HG03520 (cell line): ENCODE measurements around the gene AGBL5.
"Not testable (repeated sequence)": the region's sequence is repeated elsewhere in the genome, so short reads cannot be mapped to it uniquely, and the experiment has no call there.

Experiments
- ATAC-seq: cut with Tn5 transposase; IDR thresholded peaks from one replicate; pipeline ENCODE4 v1.9.1; 2021; ENCODE audit warnings: mild to moderate bottlenecking, moderate library complexity; ENCODE audit not compliant: unreplicated experiment

Gene AGBL5

DNA sequence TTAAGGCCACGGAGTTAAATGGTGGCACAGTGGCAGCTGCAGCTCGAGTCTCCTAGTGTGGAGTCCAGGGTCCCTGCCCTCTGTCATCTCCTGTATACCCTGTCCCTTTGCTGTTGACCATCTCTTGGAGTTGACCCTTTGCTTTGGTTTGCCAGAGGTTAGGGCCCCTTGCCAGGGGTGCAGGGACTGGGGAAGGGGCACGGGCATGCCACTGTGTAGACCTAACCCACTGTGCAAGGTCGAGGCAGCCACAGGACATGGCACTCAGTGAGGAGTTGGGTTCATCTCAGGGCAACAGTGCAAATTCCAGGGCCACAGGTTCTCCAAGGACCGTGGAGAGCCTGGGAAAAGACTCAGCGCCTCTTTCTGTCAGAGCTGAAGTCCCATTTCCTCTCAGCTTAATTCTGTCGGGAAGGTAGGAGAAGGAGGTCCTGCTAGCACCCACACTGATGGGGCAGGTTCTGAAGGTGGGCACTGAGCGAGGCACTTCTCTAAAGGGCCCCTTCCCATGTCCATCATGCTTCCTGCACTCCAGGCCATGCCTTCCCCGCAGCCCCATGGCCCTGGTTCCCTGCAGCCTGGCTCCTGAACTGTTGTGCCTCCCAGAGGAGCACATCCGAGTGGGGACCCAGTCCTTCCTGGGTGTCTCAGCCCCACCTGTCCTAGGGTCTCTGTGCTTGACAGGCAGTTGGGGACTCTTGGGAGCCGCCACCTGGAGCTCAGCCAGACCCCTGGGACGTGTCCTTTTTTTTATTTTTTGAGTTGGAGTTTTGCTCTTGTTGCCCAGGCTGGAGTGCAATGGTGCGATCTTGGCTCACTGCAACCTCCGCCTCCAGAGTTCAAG, 37.9 kb downstream of the AGBL5 start:
- no peak for ATAC-seq

DNA sequence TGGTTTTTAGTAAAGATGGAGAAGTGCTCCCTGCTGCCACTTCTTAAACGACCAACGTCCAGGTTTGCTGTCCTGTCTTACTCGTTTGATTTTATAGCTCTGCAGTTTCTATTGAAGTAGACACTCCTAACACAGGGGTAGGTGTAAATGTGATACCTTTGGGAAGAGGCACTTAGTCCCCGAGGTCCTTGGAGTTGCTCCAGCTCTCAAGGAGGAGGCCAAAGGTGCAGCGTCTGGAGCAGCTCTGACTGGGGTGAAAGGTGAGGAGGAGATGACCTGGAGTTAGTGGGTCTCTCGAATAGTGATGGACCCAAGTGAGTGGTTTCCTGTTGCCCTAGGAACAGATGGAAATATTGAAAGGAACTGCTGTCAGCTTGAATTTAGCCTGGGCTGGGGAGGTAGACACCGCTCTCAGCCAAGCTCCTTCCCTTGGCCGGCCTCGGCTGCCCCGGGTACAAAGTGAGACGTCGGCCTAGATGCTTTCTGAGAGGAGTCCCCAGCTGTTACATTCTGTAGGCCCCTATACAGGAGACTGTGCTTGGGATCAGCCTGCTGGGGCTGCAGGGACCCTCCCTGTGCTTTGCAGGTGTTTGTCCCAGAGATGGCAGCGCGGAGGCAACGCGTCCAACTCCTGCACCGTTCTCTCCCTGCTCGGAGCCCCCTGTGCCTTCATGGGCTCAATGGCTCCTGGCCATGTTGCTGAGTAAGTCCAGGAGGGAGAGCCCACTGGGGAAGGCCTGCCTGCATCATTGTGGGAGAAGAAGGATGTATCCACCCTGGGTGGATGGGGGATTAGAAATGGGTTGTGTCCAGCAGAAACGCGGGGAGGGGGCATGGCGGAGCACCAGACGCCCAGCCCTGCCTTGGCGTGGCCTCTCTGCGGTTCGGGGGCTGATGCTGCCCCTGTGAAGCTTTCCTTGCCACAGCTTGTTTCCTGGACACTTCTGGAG, 40.6 kb downstream of the AGBL5 start:
- no peak for ATAC-seq

DNA sequence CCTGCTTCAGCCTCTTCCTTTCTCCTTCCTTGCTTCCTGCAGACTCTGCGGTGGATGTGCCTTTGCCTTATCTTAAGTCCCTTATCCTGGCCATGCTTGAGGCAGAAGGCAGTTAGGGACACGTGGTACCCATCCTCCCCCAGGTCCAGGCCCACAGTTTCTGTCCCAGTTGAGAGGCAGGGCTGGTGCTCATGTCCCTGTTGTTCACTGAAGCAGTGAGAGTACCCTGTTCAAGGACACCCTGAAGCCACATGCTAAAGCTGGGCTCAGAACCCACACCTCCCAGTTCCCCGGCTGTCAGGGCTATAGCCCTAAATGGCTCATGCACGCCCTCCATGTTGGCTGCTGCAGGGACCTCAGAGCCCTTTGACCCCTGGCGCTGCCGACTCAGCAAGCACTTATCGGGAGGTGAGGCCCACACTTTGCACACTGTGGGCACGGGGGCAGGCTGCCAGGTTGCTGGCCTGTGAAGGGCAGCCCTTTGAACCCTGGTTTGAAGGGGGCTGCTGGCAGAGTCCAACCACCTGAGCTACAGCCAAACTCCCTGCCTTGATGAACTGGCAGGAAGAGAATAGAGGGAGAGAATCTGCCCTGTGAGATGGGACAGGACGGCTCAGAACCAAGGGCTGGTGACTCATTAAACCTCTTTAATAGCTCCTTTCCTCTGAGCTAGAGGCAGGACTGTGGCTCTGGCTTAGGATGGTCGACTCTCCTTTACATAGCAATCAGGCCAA, 41.4 kb downstream of the AGBL5 start:
- ATAC-seq = no peak

DNA sequence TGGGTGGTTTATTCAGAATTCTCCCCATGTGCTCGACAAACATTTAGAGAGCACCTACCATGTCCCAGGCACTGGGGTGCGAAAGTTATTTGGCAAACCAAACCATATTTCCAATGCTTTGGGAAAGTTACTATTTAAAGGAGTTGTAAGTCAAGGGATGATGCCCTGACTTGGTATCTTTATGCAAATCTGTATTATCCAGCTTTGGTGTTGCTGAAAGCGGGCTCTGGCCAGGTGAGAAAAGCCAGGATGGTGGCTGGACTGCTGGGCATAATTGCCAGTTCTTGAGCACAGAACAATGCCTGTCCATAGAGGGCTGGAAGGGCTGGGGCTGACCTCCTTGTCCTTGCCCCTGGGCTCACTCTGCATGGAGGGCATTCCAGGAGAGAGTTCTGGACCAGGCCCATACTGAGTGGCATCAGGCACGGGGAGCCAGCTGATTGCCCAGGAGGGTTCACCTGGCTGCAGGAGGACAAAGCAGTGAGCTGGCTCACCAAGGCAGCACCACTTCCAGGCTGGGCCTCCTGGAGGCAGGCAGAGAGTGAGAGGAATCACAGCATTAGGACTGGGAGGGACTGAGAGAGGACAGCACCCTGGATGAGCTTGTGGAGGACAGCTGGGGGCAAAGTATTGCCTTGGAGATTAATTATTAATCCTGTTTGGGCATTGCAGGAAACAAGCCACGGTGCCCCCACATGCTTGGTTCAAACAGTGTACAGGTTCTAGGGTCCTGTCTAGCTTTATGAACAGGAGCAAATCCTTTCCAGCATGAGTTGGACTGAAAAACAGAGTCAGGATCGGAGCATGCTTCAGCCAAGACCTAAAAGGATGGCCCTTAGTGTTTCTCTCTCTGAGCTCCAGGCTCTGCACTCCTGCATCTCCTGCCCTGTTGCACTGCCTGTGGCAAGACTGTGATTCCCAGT, 42.2 kb downstream of the AGBL5 start:
- no peak for ATAC-seq

DNA sequence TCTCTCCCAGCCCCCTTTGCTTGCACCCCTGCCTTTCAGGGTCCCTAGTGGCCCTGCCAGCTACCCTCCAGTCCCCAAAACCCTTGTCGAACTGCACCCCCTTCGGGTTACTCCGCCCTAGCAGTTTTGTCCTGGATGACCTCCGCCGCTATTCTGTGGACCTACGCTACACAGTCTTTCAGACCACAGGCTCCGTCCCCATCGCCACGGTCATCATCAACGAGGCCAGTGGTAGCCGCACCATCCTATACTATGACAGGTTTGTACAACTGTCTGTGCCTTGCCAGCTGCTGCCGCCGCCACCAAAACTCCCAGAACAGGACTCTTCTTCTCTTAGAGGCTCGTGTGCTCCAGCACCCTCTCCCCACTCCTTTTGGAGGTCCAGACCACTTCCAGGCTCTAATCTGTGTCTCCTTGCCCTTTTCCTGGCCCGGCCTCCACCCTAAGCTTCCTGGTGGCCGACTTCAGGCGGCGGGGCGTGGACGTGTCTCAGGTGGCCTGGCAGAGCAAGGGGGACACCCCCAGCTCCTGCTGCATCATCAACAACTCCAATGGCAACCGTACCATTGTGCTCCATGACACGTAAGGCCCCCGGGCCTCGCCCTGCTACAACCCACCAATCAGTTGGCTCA, 43.0 kb downstream of the AGBL5 start:
- ATAC-seq = no peak

DNA sequence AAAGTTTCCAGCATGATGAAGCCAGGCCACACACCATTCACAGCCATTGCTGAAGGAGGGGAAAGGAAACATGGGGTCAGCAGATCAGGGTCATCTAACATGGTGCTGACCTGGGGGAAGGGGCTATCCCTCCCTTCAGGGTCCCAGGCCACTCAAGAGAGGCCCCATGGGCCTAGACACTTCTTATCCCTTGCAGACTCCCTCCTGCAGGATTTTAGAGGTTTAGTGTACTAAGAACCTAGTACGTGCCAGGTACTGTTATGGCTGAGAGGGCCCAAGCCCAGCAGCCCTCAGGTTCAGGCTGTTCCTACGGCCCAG, 43.9 kb downstream of the AGBL5 start:
- ATAC-seq = no peak

DNA sequence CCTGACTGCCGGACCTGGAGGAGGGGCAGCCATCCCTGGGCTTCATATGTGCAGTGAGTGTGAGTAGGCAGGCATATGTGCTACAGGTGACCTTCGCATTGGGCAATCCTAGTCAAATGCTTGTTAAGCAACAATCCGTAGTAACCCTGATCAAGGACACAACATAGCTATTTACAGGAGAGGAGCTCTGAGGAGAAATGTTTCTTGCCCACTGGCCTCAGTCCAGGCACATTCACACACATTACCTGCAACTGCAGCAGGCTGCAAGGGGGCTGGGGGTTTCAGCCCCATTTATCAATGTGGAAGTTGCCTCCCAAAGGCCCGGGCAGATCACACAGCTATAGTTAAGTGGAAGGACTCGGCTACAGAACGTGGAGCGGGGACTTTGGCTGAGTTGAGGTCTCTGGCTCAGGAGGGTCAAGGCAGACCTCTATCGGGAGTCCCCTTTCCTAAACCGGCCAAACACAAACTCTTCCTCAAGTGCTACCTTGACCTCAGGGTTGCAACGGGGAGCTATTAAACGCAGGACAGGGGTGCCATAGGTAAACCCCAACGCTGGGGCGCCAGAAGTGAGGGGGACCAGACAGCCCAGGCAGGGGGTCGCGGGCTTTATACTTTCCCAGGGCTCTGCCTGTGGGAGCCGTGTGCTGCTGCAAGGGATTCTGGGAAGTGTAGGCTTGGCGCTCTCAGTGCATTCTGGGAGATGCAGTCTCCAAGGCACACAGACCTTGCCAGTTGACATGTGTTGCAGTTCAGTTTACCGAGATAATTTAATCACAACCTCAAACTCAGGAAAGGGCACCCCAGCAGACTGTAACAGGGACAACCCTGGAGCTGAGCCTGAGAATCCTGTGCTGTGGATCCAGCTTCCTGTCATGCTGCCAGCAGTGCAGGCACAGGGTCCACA, 44.5 kb downstream of the AGBL5 start:
- no peak for ATAC-seq

DNA sequence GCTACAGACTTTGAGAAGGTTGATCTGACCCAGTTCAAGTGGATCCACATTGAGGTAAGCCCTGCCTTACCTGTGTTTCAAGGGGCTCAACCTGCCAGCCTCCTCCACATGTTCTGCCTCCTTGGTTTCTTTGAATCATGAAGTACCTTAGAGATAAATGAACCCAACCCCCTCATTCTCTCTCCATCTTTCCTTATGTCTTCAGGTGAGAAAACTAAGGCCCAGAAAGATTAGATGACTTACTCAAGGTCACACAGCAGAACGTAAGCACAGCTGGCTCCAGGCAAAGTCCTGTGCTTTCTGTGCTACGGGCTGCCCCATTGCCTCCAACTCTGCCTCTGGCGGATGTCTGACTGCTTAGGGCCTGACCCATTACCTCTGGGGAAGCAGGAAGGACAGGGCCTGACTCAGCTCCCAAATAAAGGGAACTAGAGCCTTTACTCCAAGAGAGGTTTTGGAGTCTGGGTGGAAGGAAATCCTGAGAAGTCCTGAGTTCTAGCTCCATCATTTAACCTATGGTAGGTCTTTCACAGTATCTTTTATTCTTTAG, 45.4 kb downstream of the AGBL5 start:
- ATAC-seq = no peak

DNA sequence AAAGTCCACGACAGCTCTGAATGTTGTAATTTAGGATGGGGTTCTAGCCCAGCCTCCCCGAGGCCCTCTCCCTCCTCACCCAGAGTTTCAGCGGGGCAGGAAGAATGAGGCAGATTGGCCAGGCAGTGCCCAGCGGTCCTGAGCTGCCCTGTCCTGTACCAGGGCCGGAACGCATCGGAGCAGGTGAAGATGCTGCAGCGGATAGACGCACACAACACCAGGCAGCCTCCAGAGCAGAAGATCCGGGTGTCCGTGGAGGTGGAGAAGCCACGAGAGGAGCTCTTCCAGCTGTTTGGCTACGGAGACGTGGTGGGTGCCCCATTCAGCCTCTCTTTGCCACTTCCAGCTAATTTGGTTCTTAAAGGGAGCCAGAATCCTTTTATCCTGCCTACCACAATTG, 45.9 kb downstream of the AGBL5 start:
- ATAC-seq = no peak

DNA sequence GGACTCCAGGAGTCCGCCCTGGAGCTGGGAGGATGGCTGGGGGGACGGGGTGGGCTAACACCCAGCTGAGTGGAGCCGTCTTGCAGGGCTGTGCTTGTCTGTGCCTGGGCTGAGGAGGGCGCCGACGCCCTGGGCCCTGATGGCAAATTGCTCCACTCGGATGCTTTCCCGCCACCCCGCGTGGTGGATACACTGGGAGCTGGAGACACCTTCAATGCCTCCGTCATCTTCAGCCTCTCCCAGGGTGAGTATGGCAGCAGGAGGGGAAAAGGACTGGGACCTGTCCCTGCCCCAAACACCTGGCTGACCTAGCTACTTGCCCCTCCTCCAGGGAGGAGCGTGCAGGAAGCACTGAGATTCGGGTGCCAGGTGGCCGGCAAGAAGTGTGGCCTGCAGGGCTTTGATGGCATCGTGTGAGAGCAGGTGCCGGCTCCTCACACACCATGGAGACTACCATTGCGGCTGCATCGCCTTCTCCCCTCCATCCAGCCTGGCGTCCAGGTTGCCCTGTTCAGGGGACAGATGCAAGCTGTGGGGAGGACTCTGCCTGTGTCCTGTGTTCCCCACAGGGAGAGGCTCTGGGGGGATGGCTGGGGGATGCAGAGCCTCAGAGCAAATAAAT, 48.0 kb downstream of the AGBL5 start:
- no peak for ATAC-seq

DNA sequence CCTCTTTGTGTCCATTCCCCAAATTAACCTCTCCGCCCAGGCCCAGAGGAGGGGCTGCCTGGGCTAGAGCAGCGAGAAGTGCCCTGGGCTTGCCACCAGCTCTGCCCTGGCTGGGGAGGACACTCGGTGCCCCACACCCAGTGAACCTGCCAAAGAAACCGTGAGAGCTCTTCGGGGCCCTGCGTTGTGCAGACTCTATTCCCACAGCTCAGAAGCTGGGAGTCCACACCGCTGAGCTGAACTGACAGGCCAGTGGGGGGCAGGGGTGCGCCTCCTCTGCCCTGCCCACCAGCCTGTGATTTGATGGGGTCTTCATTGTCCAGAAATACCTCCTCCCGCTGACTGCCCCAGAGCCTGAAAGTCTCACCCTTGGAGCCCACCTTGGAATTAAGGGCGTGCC, 48.6 kb downstream of the AGBL5 start:
- ATAC-seq = no peak

DNA sequence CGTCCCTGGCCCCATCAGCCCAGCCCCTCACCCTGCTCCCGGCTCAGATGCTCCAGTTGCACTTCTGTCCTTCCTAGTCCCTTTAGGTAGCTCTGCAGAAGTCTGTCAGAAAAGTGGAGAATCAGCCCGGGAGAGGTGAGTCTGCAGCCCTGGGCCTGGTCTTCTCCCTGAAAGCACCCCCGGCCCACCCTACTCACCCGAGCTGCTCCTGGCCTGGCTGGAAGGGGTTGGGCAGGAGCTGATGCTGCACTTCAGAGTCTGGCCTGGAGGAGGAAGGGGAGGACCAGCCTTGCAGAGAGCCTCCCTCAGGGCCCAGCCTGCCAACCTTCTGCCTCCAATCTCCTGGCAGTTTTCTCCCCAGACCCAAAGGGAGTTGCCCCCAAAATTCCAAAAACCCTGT, 50.9 kb downstream of the AGBL5 start:
- no peak for ATAC-seq

DNA sequence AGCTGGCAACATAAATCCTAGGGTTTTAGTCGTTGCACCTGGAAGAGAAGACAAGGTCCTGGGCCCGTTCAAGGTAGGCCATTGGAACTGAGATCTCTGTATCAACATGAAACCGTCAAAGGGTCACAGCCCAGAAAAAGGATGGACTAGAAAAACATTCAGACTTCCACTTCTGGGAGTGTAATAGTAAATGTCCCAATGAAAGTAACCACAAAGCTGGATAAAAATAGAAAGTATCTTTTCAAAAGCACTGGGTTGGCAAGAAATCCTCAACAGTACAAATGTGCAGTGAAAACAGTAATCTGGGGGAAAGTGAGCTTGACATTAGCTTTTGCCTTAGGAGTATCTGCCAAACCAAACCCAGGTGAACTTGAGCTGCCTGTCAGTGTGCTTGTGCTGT, 54.5 kb downstream of the AGBL5 start:
- no peak for ATAC-seq

DNA sequence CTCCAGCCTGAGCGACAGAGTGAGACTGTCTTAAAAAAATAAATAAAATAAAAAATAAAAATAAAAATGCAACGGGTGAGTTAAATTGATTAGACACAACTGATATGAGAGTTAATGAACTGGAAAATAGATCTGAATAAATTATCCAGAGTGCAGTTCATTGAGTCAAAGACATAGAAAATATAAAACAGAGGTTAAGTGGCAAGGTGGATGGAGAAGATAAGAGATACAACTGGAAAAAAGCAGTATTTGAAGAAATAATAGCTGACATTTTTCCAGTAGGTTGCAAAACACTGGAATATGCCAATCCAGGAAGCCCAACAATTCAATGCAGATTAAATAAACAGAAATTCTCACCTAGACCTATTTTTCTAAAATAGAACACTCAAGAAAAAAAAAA, 56.8 kb downstream of the AGBL5 start:
- no peak for ATAC-seq

DNA sequence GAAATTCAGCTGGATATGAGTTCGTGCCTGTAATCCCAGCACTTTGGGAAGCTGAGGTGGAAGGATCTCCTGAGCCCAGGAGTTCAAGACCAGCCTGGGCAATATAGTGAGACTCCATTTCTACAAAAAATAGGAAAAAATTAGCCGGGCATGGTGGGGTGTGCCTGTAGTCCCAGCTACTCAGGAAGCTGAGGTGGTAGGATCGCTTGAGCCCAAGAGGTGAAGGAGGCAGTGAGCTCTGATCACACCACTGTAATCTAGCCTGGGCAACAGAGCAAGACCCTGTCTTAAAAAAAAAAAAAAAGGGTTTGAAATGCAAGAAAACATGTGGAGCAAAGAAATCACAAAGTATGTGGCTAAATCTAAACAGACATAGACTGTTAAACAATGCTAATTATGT, 57.6 kb downstream of the AGBL5 start:
- no peak for ATAC-seq

DNA sequence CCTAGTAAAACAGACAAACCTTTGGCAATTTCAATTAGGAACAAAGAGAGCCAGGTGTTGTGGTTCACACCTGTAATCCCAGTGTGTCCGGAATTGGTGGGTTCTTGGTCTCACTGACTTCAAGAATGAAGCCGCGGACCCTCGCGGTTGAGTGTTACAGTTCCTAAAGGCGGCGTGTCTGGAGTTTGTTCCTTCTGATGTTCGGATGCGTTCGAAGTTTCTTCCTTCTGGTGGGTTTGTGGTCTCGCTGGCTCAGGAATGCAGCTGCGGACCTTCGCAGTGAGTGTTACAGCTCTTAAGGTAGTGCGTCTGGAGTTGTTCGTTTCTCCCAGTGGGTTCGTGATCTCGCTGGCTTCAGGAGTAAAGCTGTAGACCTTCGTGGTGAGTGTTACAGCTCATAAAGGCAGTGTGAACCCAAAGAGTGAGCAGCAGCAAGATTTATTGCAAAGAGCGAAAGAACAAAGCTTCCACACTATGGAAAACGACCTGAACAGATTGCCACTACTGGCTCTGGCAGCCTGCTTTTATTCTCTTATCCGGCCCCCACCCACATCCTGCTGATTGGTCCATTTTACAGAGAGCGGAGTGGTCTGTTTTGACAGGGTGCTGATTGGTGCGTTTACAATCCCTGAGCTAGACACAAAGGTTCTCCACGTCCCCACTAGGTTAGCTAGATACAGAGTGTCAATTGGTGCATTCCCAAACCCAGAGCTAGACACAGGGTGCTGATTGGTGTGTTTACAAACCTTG, 59.3 kb downstream of the AGBL5 start:
- not testable (repeated sequence) for ATAC-seq

DNA sequence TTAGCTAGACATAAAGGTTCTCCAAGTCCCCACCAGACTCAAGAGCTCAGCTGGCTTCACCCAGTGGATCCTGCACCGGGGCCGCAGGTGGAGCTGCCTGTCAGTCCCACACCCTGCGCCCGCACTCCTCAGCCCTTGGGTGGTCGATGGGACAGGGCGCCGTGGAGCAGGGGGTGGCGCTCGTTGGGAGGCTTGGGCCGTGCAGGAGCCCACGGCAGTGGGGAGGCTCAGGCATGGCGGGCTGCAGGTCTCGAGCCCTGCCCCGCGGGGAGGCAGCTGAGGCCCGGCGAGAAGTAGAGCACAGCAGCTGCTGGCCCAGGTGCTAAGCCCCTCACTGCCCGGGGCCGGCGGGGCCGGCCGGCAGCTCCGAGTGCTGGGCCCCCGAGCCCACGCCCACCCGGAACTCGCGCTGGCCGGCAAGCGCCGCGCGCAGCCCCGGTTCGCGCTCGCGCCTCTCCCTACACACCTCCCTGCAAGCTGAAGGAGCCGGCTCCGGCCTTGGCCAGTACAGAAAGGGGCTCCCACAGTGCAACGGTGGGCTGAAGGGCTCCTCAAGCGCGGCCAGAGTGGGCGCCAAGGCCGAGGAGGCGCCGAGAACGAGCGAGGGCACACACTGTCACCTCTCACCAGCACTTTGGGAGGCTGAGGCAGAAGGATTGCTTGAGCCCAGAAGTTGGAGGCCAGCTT, 60.1 kb downstream of the AGBL5 start:
- not testable (repeated sequence) for ATAC-seq
